KG1 (cell line): Measurements from ENCODE around the gene GOT1.

Experiments used
- DNase-seq: peaks from one replicate; lab custom pipeline; 2025; lab: John Stamatoyannopoulos, UW

GOT1 gene

DNA sequence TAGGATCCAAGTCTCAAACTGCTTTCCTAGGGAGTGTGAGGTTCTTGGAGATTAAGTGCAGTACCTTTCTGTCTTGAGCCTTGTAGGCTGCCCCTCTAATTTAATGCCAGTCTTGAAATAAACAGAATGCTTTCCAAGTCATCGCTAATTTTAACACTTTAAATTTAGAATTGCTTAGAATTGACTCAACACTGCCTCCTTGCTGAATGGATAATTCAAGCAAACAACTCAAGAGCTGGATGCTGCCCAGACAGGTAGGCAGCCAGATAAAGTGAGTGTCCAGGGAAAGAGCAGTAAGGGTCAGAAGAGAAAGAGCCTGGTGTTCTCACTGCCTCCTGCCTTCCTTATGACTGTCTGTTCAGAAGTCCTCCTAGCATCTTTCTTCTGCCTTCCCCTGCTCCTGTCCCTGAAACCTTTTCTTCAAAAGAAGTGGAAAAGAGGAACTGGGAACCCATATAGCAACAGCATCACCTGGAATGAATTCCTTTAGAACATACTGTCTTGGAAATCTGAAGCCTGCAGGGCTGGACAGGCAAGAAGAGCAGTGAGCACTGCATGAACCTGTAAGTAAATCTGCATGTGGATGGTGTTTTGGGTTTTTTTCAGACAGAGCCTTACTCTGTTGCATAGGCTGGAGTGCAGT is 3.1 kb upstream of the GOT1 start:
- DNase-seq, result no peak

GRCh38 chr10:99432881-99433280 is 2.5 kb upstream of the GOT1 start:
- DNase-seq, result no peak

- no peak for DNase-seq
These were observed 1.6 kb upstream of the GOT1 start for GRCh38 chr10:99432047-99432446.

GRCh38 chr10:99431190-99431760 is 851 bp upstream of the GOT1 start:
- no peak for DNase-seq

DNA sequence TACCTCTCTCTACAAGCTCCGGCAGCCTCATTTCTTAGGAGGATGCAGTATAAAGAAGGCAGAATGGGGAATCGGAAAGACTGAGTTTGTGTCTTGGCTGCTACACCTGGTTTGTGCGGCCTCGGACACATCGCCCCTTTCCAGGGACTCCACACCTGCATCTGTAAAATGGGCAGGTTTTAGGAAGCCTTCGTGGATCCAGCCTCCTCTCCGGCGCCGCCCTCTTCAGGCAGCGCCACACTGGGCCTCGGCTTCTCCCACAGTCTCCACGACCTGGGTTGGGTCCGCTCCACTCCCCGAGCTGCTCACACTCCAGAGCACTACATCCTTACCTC is 341 bp downstream of the GOT1 start:
- DNase-seq, result no peak

GRCh38 chr10:99429517-99430095 is 818 bp downstream of the GOT1 start:
- DNase-seq, result no peak

- no peak for DNase-seq
These were observed 2.7 kb downstream of the GOT1 start for GRCh38 chr10:99427566-99428190.

GRCh38 chr10:99426689-99427088 is 3.7 kb downstream of the GOT1 start:
- no peak for DNase-seq

- DNase-seq, result no peak
These were observed 5.2 kb downstream of the GOT1 start for GRCh38 chr10:99425204-99425603.

DNA sequence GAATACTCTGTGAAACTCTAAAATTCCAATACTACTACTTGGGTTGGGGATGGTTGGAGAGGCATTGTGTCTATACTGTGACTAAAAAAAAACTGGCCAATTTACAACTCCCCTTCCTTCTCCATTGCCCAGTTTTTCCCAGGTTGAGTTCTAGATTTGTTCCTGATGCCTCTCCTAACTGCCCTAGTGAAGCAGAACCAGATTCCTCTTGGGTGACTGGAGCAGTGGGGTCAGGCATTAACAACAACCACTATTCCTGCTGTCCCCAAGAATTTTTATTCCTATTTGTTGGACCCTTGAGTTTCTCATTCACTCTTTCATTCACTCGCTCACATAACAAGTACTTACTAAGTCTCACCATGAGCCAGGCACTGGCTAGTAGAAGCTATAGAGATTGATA is 5.8 kb downstream of the GOT1 start:
- DNase-seq, result no peak

GRCh38 chr10:99422529-99423096 is 7.8 kb downstream of the GOT1 start:
- no peak for DNase-seq

GRCh38 chr10:99421233-99421739 is 9.1 kb downstream of the GOT1 start:
- no peak for DNase-seq

DNA sequence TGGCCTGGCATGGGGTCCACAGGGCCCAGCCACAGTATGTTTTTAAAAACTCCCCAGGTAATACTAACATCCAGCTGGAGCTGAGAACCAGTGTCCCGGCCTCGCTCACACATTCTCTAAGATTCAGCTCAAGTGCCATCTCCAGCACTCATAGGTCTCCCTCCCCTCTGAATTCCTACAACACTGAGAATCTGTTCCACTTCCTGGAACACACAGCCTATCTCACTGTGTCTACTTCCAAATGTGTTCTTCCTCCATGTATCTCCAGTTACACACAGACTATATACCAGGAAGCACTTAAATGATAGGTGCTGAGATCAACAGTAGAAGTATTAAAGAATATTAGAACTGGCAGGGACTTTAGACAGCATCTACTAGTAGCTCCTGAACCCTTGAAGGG is 10.7 kb downstream of the GOT1 start:
- no peak for DNase-seq

GRCh38 chr10:99418910-99419624 is 11.4 kb downstream of the GOT1 start:
- DNase-seq, result no peak

- no peak for DNase-seq
These were observed 18.3 kb downstream of the GOT1 start for GRCh38 chr10:99412099-99412498.

GRCh38 chr10:99411546-99411945 is 18.9 kb downstream of the GOT1 start:
- DNase-seq, result no peak

GRCh38 chr10:99410876-99411275 is 19.5 kb downstream of the GOT1 start:
- no peak for DNase-seq

GRCh38 chr10:99410146-99410545 is 20.3 kb downstream of the GOT1 start:
- no peak for DNase-seq

DNA sequence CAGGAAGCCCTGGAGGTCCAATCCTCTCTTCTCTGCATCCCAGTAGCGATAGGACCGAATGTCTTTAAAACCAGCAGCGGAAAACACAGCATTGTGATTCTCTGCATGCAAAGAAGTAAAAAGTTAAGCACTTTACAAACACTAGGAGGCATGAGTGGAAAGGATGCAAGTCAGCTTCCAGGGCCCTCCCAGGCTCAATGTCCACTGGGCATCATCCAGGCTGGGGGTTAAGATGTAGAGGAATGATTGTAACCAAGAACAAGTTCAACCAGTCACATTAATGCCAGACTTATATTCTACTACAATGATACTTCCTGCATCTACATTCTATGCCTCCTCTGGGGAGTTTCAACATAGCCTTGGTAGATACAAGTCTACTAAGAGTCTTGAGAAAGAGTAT is 24.3 kb downstream of the GOT1 start:
- no peak for DNase-seq

- DNase-seq, result no peak
These were observed 26.8 kb downstream of the GOT1 start for GRCh38 chr10:99403674-99404073.

GRCh38 chr10:99399664-99400063 is 30.8 kb downstream of the GOT1 start:
- DNase-seq, result no peak

DNA sequence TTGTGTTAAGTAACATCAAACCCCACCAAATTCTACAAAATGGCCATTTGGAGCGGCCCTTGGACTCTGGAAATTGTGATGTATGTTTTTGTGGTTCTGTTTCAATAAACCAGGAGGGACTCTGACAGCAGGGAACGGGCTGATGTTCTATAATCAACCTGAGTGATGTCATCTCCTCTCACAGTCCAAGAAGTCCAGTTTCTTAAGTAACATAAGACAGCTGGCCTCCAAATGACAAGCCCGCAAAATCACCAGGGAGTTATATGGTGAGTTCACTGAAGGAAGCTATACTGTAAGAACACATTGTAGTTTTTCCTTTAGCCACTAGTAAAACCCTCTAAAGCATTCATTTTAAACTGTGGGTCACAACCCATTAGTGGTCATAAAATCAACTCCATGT is 34.0 kb downstream of the GOT1 start:
- no peak for DNase-seq
